ENCODE data around the gene SAP25.
"Not testable (repeated sequence)": the region's sequence is repeated elsewhere in the genome, so short reads cannot be mapped to it uniquely, and the experiment has no call there.

The SAP25 gene

GRCh38 chr7:100528108-100528866 is 45.4 kb downstream of the SAP25 start:
- DNase-seq: not testable (repeated sequence)

GRCh38 chr7:100523192-100523591 is 50.5 kb downstream of the SAP25 start:
- not testable (repeated sequence) for DNase-seq

Data from central memory CD4-positive, alpha-beta T cell (primary cell).